Natural killer cell (primary cell): ENCODE measurements around the gene MICALL1. TPM values are rescaled to one million over a fixed set of nuclear protein-coding genes. Genes with fewer than 3 reads are reported as not detected.
"Not testable (repeated sequence)": the region's sequence is repeated elsewhere in the genome, so short reads cannot be mapped to it uniquely, and the experiment has no call there.

ENCODE experiments used
- ATAC-seq, 3 donors: fragments of 150-1000 bp in 2 of 3; fragments of 200-7000 bp in 1 of 3; cut with Tn5 transposase; 1 replicate in 1 of 3; 2 replicates in 2 of 3; pipeline ENCODE4 v1.10.0; 2021; ENCODE audit warnings: mild to moderate bottlenecking in 2 of 3, moderate library complexity in 2 of 3
- DNase-seq, 2 donors: peaks; one replicate each; pipeline versions ENCODE4 v3.0.0 to v3.0.0-alpha.2; 2013 to 2021; ENCODE audit warnings: mixed read lengths in 1 of 2
- H3K27ac ChIP-seq: one replicate; pipeline ENCODE4 v1.5.1; 2013; ENCODE audit warnings: mild to moderate bottlenecking, low read length
- H3K27me3 ChIP-seq: one replicate; pipeline ENCODE4 v1.6.1; 2013; ENCODE audit warnings: low read length; ENCODE audit not compliant: control insufficient read depth, insufficient read depth
- H3K36me3 ChIP-seq: one replicate; pipeline ENCODE4 v1.6.1; 2013; ENCODE audit warnings: low read length; ENCODE audit not compliant: control insufficient read depth, insufficient read depth
- H3K4me1 ChIP-seq: one replicate; pipeline ENCODE4 v1.6.1; 2013; ENCODE audit warnings: low read length; ENCODE audit not compliant: control insufficient read depth, insufficient read depth
- H3K4me3 ChIP-seq: one replicate; pipeline ENCODE4 v1.5.1; 2013; ENCODE audit warnings: low read length
- H3K9me3 ChIP-seq: one replicate; pipeline ENCODE4 v1.6.1; 2013; ENCODE audit warnings: low read length; ENCODE audit not compliant: control insufficient read depth, insufficient read depth
- H3K27ac Mint-ChIP-seq, 2 donors: one replicate each; pipeline ENCODE4 v1.8.0; 2022; ENCODE audit warnings: mild to moderate bottlenecking in 2 of 2, mixed read lengths in 2 of 2, moderate library complexity in 1 of 2
- H3K27me3 Mint-ChIP-seq, 2 donors: one replicate each; pipeline ENCODE4 v1.8.0; 2022; ENCODE audit warnings: low read depth in 2 of 2, mixed read lengths in 2 of 2
- H3K36me3 Mint-ChIP-seq: one replicate; pipeline ENCODE4 v1.8.0; 2022; ENCODE audit warnings: mixed read lengths
- H3K4me1 Mint-ChIP-seq, 2 donors: one replicate each; pipeline ENCODE4 v1.8.0; 2022; ENCODE audit warnings: mixed read lengths in 2 of 2
- H3K4me3 Mint-ChIP-seq: one replicate; pipeline ENCODE4 v1.8.0; 2022; ENCODE audit warnings: mild to moderate bottlenecking, moderate library complexity, mixed read lengths
- H3K9me3 Mint-ChIP-seq, 2 donors: one replicate each; pipeline ENCODE4 v1.8.0; 2022; ENCODE audit warnings: mixed read lengths in 2 of 2
- CTCF ChIP-seq: fragments of 200-600 bp; IDR thresholded peaks from one replicate; pipeline ENCODE4 v1.8.0; 2022; ENCODE audit warnings: antibody characterized with exemption
- WGBS: methylation state at CpG from one replicate; pipeline ENCODE4 v1.1.7; 2013; ENCODE audit warnings: missing lambda C conversion rate; ENCODE audit not compliant: insufficient coverage; 5-methylcytosine and 5-hydroxymethylcytosine counted together
- intact Hi-C: fragments of 100-400 bp; cut with micrococcal nuclease; formaldehyde crosslinking; loops from one replicate; pipeline ENCODE4 v1.14.2; 2022
- total RNA-seq, 4 donors: library from RNA; stranded (reverse); fragments of 120-200 nt in 1 of 4; gene quantifications; one replicate each; pipeline versions ENCODE4 v1.2.3 to v1.2.4, GENCODE V29; 2013 to 2022

Gene MICALL1
- total RNA-seq, 3 donors from 2014 or later (not counting 1 experiment from before 2014, with no cell fraction given): 24.6 to 34.3 (median 32.4) TPM

DNA sequence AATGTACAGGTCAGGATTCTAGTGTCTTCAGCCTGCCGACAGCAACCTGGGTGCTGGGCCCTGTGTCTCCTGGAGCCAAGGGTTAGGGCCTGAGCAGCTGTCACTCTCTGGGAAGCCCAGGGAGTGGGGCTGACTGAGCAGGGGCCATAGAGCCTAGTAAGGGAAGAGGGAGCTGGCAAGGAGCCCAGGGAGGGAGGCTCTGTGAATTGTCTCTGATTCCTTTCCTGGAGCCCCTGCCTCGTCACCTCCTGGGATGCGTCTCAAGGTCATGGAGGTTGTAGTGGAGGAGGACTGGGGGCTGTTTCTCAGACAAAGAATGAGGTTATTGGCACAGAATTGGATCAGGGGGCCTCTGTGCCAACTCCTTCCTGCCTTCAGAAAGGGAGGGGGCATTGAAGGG is 66.4 kb downstream of the MICALL1 start:
- H3K9me3 Mint-ChIP-seq: no peaks in the 10 kb centered on the region
- no peak for DNase-seq
- no peaks in the 10 kb centered on the region for H3K36me3 Mint-ChIP-seq
- Histone ChIP-seq H3K9me3 (no peaks in the 10 kb centered on the region), H3K27me3 (no peaks in the 10 kb centered on the region), H3K4me1 (no peaks in the 10 kb centered on the region), H3K27ac (no peak overlapping the region), H3K36me3 (peaks cover 17% of the 10 kb centered on the region), H3K4me3 (no peak overlapping the region)
- no peak for ATAC-seq
- no peaks in the 10 kb centered on the region for H3K27me3 Mint-ChIP-seq
- no peak for TF ChIP-seq CTCF
- intact Hi-C loops: no loop called here
- H3K27ac Mint-ChIP-seq: no peak overlapping the region
- no peak overlapping the region for H3K4me3 Mint-ChIP-seq
- WGBS: 100% methylated on average over 3 of the region's 3 CpGs
- peaks cover 9 to 30% of the 10 kb centered on the region in 2 donors for H3K4me1 Mint-ChIP-seq

DNA sequence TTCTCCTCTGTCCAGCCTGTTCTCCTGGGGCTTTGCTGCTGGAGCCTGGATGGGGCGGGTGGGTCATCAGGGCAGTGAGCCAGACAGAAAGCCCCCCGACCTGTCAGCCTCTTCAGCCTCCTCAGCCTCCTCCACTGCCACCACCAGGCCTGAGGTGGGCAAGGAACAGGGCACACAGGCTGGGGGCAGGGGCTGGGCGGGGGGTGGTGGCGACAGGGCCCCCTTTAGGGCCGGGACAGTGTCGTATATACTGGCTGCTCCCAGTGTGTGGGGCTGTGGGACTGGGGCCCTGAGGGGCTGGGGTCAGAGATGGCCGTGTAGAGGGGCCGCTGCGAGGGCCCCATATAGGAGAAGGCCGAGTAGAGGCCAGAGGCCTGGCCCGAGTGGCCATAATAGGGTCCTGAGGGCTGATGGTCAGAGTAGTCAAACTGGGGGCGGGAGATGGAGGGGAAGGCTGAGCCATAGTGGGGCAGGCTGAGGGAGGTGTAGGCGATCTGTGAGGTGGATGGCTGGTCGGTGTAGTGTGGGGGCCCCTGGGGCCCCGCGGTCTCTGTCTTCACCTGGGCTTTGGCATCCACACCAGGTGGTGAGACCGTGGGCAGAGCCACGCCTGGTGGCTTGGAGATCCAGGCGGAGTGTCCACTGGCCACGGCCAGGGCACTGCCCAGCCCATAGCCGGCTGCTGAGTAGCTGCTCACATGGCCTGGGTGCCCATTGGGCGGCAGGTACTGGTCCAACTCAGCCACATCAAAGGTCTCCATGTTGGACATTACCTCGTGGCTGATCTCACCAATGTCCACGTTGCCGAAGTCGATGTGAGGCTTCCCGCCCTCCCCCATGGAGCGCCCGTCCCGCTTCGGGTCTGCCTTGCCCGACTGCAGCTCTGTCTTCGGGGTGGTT is 67.4 kb downstream of the MICALL1 start:
- 97% methylated on average over 33 of the region's 33 CpGs for WGBS
- no peak for TF ChIP-seq CTCF
- Histone ChIP-seq H3K4me3 (no peak overlapping the region), H3K27ac (no peak overlapping the region), H3K9me3 (no peaks in the 10 kb centered on the region), H3K4me1 (no peaks in the 10 kb centered on the region), H3K27me3 (no peaks in the 10 kb centered on the region), H3K36me3 (peaks cover 8% of the 10 kb centered on the region)
- Mint-ChIP-seq H3K27ac (no peak overlapping the region), H3K36me3 (no peaks in the 10 kb centered on the region), H3K27me3 (no peaks in the 10 kb centered on the region), H3K4me1 (peaks cover 9 to 25% of the 10 kb centered on the region in 2 donors), H3K9me3 (no peaks in the 10 kb centered on the region), H3K4me3 (no peak overlapping the region)
- ATAC-seq (no peak), DNase-seq (no peak)
- intact Hi-C loops: no loop called here

- 93% methylated on average over 2 of the region's 2 CpGs for WGBS
These were observed 69.1 kb downstream of the MICALL1 start for GRCh38 chr22:37975153-37975552.

DNA sequence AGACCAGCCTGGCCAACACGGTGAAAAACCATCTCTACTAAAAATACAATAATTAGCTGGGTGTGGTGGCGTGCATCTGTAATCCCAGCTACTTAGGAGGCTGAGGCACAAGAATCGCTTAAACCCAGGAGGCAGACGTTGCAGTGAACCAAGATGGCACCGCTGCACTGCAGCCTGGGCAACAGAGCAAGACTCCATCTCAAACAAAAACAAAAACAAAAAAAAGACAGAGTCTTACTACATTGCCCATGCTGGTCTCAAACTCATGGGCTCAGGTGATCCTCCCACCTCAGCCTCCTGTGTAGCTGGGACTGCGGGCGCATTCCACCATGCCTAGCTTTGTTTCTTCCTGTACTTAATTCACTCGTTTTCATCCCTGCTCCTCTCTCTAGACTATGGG is 69.9 kb downstream of the MICALL1 start:
- H3K27ac Mint-ChIP-seq, H3K4me1 ChIP-seq, H3K4me3 ChIP-seq, intact Hi-C loops, H3K9me3 Mint-ChIP-seq, H3K4me3 Mint-ChIP-seq, H3K36me3 ChIP-seq, DNase-seq, H3K9me3 ChIP-seq, H3K36me3 Mint-ChIP-seq, ATAC-seq, H3K27ac ChIP-seq, H3K27me3 ChIP-seq, H3K27me3 Mint-ChIP-seq: not testable (repeated sequence)
- 96% methylated on average over 8 of the region's 8 CpGs for WGBS
- peaks cover 9 to 21% of the 10 kb centered on the region in 2 donors for H3K4me1 Mint-ChIP-seq

More at GRCh38 chr22:37975153-37975552, 69.1 kb downstream of the MICALL1 start:
- H3K9me3 ChIP-seq: no peaks in the 10 kb centered on the region
- H3K4me1 Mint-ChIP-seq: peaks cover 9 to 20% of the 10 kb centered on the region in 2 donors
- no peak overlapping the region for H3K27ac ChIP-seq
- no peak for TF ChIP-seq CTCF
- ATAC-seq (no peak), DNase-seq (no peak)
- H3K27me3 ChIP-seq: no peaks in the 10 kb centered on the region
- no peaks in the 10 kb centered on the region for H3K36me3 Mint-ChIP-seq
- H3K36me3 ChIP-seq: no peaks in the 10 kb centered on the region
- H3K4me3 Mint-ChIP-seq: no peak overlapping the region
- no peaks in the 10 kb centered on the region for H3K9me3 Mint-ChIP-seq
- H3K27ac Mint-ChIP-seq: peak overlapping the region in 1 of 2 donors; percentile 7
- intact Hi-C loops: no loop called here
- H3K4me3 ChIP-seq: no peak overlapping the region
- H3K27me3 Mint-ChIP-seq: no peaks in the 10 kb centered on the region
- no peaks in the 10 kb centered on the region for H3K4me1 ChIP-seq
